Measurements from ENCODE around the gene HS6ST2. TPM values are rescaled to one million over a fixed set of nuclear protein-coding genes. Genes with fewer than 3 reads are reported as not detected.

The HS6ST2 gene
- total RNA-seq, 1 experiment from 2014 or later = 7.4 TPM

DNA sequence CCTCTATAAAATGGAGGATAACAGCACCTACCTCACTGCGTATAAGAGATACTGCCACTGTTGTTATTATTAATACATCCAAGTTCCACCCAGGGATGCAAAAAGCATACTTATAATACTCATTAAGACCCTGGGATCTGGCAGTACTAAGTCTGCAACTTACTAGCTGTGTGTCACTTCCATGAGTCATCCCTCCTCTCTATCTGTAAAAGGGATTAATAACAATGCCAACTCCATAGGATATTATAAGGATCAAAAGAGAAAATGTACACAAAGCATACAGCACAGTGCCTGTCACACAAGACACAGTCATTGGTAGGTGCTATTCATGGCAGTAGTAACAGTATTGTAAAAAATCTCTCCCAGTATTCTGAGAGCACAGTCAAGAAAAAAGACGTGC is 216.7 kb downstream of the HS6ST2 start:
- BruUV-seq (replicated peaks) = no TSS peak
- Histone ChIP-seq H2AFZ (ENCODE audit: low read length) (no peak overlapping the region), H3K27ac (ENCODE audit: low read length) (peak overlapping the region; percentile 56), H4K20me1 (ENCODE audit: low read length) (no peaks in the 10 kb centered on the region), H3K9me3 (ENCODE audit: low read length) (no peaks in the 10 kb centered on the region), H3K4me3 (ENCODE audit: low read length) (no peak overlapping the region), H3K9me2 (replicated peaks; ENCODE audit: low read length) (no peaks in the 10 kb centered on the region), H3K79me2 (ENCODE audit: low read length) (no peaks in the 10 kb centered on the region), H3K27me3 (ENCODE audit: low read length) (no peaks in the 10 kb centered on the region), H3K4me2 (ENCODE audit: low read length) (peak overlapping the region; percentile 50), H3F3A (ENCODE audit: low read length, unreplicated experiment) (no peaks in the 10 kb centered on the region), H3K36me3 (ENCODE audit: low read depth, low read length) (no peaks in the 10 kb centered on the region), H3K4me1 (ENCODE audit: insufficient read depth, low read length) (peaks cover 30% of the 10 kb centered on the region), H3K9ac (ENCODE audit: low read length) (no peak overlapping the region)
- DNase-seq = peak; percentile 67
- intact Hi-C loops (cut with micrococcal nuclease) = loop anchor here (1.0 to 5.0 kb wide), 5 partner anchors 136 to 473 kb away; no protein-coding TSS in a partner anchor
- TF ChIP-seq EZH2 (IDR thresholded peaks at IDR 0.05; ENCODE audit: low read length, unreplicated experiment) (no peak), EZH2phosphoT487 (IDR thresholded peaks at IDR 0.05; ENCODE audit: borderline replicate concordance, low read length) (no peak)
- TF ChIP-seq, protein P1, sequence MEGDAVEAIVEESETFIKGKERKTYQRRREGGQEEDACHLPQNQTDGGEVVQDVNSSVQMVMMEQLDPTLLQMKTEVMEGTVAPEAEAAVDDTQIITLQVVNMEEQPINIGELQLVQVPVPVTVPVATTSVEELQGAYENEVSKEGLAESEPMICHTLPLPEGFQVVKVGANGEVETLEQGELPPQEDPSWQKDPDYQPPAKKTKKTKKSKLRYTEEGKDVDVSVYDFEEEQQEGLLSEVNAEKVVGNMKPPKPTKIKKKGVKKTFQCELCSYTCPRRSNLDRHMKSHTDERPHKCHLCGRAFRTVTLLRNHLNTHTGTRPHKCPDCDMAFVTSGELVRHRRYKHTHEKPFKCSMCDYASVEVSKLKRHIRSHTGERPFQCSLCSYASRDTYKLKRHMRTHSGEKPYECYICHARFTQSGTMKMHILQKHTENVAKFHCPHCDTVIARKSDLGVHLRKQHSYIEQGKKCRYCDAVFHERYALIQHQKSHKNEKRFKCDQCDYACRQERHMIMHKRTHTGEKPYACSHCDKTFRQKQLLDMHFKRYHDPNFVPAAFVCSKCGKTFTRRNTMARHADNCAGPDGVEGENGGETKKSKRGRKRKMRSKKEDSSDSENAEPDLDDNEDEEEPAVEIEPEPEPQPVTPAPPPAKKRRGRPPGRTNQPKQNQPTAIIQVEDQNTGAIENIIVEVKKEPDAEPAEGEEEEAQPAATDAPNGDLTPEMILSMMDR (conservative IDR thresholded peaks at IDR 0.05; ENCODE audit: low read depth, low read length) = no peak
- peak; percentile 75 for ATAC-seq
- POLR2A ChIA-PET (ENCODE audit: unreplicated experiment) = no interaction called here
- CTCF ChIA-PET = interaction anchor here (0.6 to 0.9 kb wide), 2 partner anchors 210 to 214 kb away, joined by 4 to 10 read pairs; no protein-coding TSS in a partner anchor

DNA sequence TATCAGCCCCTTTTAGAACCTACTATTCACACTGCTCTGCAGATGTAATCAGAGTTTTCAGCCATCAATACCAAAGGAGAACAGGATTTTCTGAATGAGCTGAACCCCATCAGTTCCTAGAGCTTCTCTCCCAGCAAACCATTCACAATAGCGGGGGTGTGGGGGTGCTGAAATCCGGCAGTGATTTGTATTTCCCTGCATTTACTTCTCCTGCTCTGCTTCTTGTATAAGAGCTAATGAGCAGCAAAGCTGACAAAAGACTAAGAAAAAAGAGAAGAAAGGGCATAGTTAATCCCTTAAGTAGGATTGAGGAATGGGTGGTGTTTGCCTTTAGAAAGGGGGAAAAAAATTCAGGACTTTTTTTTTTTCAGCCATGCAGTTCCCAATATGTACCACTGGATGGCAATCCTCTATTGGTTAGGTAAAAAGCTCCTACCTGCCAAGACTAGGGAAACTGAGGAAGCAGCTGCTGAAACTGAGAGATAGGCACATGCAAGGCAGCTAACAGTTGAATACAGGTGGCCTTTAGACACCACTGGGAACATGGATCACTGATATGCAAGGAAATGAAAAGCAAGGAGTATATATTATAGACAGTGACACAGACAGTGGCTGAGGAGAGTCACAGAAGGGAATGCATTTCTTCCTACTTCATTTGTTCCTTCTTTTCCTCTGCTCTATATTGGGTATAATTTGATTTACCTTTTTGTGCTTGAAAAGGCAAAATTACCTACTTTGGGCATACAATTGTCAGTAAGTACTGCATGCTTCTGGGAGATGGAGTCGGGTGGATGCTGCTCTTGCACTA is 217.9 kb downstream of the HS6ST2 start:
- ATAC-seq (no peak), DNase-seq (peak; percentile 40)
- TF ChIP-seq EZH2 (IDR thresholded peaks at IDR 0.05; ENCODE audit: low read length, unreplicated experiment) = no peak
- TF ChIP-seq, protein P1 (conservative IDR thresholded peaks at IDR 0.05; ENCODE audit: low read depth, low read length) = peak; percentile 82
- no peak overlapping the region for H3K27ac ChIP-seq (ENCODE audit: low read length)
- H3K4me2 ChIP-seq (ENCODE audit: low read length) = no peak overlapping the region
- no peaks in the 10 kb centered on the region for H4K20me1 ChIP-seq (ENCODE audit: low read length)
- no peaks in the 10 kb centered on the region for H3K9me2 ChIP-seq (replicated peaks; ENCODE audit: low read length)
- H3K9me3 ChIP-seq (ENCODE audit: low read length) = no peaks in the 10 kb centered on the region
- no peaks in the 10 kb centered on the region for H3K79me2 ChIP-seq (ENCODE audit: low read length)
- no peaks in the 10 kb centered on the region for H3F3A ChIP-seq (ENCODE audit: low read length, unreplicated experiment)
- POLR2A ChIA-PET (ENCODE audit: unreplicated experiment) = interaction anchor here (0.6 kb wide), 1 partner anchor 1493 kb away, joined by 4 read pairs; no protein-coding TSS in a partner anchor
- no peaks in the 10 kb centered on the region for H3K36me3 ChIP-seq (ENCODE audit: low read depth, low read length)
- intact Hi-C loops (cut with micrococcal nuclease) = loop anchor here (1.0 to 5.0 kb wide), 5 partner anchors 137 to 474 kb away; no protein-coding TSS in a partner anchor
- no peak overlapping the region for H3K4me3 ChIP-seq (ENCODE audit: low read length)
- CTCF ChIA-PET = interaction anchor here (0.6 to 0.7 kb wide), 3 partner anchors 219 to 1543 kb away, joined by 3 to 5 read pairs (median 4); no protein-coding TSS in a partner anchor
- H3K9ac ChIP-seq (ENCODE audit: low read length) = no peak overlapping the region
- BruUV-seq (replicated peaks) = no TSS peak
- H3K27me3 ChIP-seq (ENCODE audit: low read length) = no peaks in the 10 kb centered on the region
- peaks cover 30% of the 10 kb centered on the region for H3K4me1 ChIP-seq (ENCODE audit: insufficient read depth, low read length)
- H2AFZ ChIP-seq (ENCODE audit: low read length) = no peak overlapping the region

DNA sequence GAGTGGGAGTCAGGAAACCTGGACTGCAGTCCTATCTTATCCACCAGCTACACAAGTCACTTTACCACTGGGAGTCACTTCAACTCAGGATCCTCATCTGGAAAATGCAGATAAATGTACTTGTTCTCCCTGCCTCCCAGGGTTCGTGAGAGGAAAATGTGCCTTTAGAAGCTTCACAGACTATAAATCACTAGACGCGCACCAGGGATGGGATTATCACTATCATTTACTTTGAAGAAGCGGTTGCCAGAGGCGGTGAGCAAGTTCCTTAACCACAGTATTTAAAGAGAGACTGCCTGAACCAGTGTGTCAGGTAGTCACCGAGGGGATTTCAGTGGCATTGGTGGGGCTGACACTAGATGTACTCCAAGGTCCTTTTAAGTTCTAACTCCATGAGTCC is 219.5 kb downstream of the HS6ST2 start:
- Histone ChIP-seq H3K27me3 (ENCODE audit: low read length) (no peaks in the 10 kb centered on the region), H3K36me3 (ENCODE audit: low read depth, low read length) (no peaks in the 10 kb centered on the region), H3K9ac (ENCODE audit: low read length) (no peak overlapping the region), H3K4me2 (ENCODE audit: low read length) (no peak overlapping the region), H3K79me2 (ENCODE audit: low read length) (no peaks in the 10 kb centered on the region), H3F3A (ENCODE audit: low read length, unreplicated experiment) (no peaks in the 10 kb centered on the region), H3K4me3 (ENCODE audit: low read length) (no peak overlapping the region), H2AFZ (ENCODE audit: low read length) (no peak overlapping the region), H3K9me3 (ENCODE audit: low read length) (no peaks in the 10 kb centered on the region), H3K27ac (ENCODE audit: low read length) (no peak overlapping the region), H3K4me1 (ENCODE audit: insufficient read depth, low read length) (peaks cover 30% of the 10 kb centered on the region), H4K20me1 (ENCODE audit: low read length) (no peaks in the 10 kb centered on the region), H3K9me2 (replicated peaks; ENCODE audit: low read length) (no peaks in the 10 kb centered on the region)
- ATAC-seq (no peak), DNase-seq (no peak)
- CTCF ChIA-PET = no interaction called here
- TF ChIP-seq EZH2phosphoT487 (IDR thresholded peaks at IDR 0.05; ENCODE audit: borderline replicate concordance, low read length) (no peak), EZH2 (IDR thresholded peaks at IDR 0.05; ENCODE audit: low read length, unreplicated experiment) (no peak)
- TF ChIP-seq, protein P1 (conservative IDR thresholded peaks at IDR 0.05; ENCODE audit: low read depth, low read length) = no peak
- BruUV-seq (replicated peaks) = no TSS peak
- intact Hi-C loops (cut with micrococcal nuclease) = no loop called here
- POLR2A ChIA-PET (ENCODE audit: unreplicated experiment) = no interaction called here
